IPS-15b (cell line): ENCODE data around the gene DIAPH2.

Source experiments
- H3K27me3 ChIP-seq: one replicate; pipeline ENCODE4 v1.6.1; 2013; ENCODE audit warnings: low read length; ENCODE audit not compliant: control insufficient read depth, insufficient read depth
- H3K36me3 ChIP-seq: one replicate; pipeline ENCODE4 v1.6.1; 2013; ENCODE audit warnings: low read length; ENCODE audit not compliant: control insufficient read depth, insufficient read depth
- H3K4me1 ChIP-seq: one replicate; pipeline ENCODE4 v1.6.1; 2013; ENCODE audit warnings: mild to moderate bottlenecking, low read length; ENCODE audit not compliant: control insufficient read depth, insufficient read depth
- H3K4me3 ChIP-seq: one replicate; pipeline ENCODE4 v1.5.1; 2013; ENCODE audit warnings: low read depth, low read length
- H3K9ac ChIP-seq: one replicate; pipeline ENCODE4 v1.6.1; 2013; ENCODE audit warnings: low read depth, mild to moderate bottlenecking, low read length
- H3K9me3 ChIP-seq: one replicate; pipeline ENCODE4 v1.6.1; 2013; ENCODE audit warnings: mild to moderate bottlenecking, low read length; ENCODE audit not compliant: control insufficient read depth, insufficient read depth

DIAPH2 gene

DNA sequence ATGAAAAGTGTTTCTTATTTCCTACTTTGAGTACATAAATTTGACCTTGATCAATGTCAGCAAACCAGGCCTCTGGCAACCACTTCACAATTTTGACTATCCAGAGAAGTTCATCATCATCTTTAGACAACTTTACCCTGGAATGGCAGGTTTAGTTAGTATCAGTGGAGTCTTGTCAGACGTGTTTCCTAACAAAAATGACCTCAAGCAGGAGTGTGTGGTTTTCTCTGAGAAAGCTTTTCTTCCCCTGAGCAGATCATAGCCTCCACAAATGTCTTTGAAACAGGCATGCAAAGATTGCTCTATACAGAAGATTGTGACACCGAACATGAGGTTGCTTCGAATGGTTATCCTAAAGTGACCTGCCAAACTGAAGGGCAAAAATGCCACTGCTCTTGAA lies 841.3 kb downstream of the DIAPH2 start:
- Histone ChIP-seq H3K9me3 (no peaks in the 10 kb centered on the region), H3K4me1 (no peaks in the 10 kb centered on the region), H3K9ac (no peak overlapping the region), H3K27me3 (no peaks in the 10 kb centered on the region), H3K36me3 (no peaks in the 10 kb centered on the region), H3K4me3 (no peak overlapping the region)

DNA sequence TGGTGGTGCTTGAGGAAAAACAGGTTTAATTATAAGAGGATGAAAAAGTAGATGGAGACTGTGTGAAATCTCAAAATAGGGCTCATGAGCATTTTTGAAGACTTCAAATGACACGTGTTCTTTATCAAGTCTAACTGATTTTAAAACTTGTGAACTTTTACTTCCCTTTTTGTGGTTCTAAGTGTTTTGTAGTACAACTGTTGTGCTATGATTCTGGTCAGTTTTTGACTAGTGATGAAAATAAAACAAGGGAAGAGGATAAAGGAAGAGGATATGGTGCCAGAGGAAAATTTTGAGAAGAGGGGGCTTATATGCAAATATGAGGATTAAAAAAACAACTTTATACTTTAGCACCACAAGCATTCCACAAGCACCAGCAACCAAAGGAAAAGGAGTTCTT lies 843.1 kb downstream of the DIAPH2 start:
- H3K9ac ChIP-seq = no peak overlapping the region
- no peaks in the 10 kb centered on the region for H3K27me3 ChIP-seq
- no peaks in the 10 kb centered on the region for H3K4me1 ChIP-seq
- no peaks in the 10 kb centered on the region for H3K36me3 ChIP-seq
- H3K4me3 ChIP-seq = no peak overlapping the region
- no peaks in the 10 kb centered on the region for H3K9me3 ChIP-seq

DNA sequence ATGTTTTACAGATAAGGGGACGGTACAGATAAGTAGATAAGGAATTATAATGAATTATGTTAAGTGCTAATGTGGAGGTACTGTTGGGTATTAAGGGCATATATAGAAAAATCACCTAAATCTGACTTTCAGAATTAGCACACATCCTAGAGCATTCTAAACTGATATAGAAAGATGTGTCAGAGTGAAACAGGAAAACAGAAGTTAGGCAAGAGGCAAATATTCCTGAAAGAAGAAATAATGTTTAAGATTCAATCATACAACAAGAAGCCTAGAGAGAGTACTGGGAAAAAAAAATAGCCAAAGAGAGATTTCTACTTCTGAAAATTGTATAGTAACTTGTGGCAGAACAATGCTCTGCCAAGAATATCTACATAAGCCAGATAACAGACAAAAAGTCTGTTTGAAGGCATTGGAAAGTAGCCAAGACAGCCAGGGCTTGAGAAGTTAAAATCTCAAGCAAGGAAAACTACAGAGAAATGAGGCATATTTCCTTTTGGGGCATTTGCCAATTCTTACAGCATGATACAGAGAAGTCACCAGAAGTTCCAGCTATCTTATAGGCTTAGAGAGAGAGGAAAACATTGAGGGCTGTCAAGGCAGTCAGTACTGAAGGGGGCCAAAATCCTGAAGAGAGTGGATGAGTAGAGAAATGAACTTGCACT lies 845.0 kb downstream of the DIAPH2 start:
- Histone ChIP-seq H3K4me3 (no peak overlapping the region), H3K27me3 (no peaks in the 10 kb centered on the region), H3K36me3 (no peaks in the 10 kb centered on the region), H3K9ac (no peak overlapping the region), H3K4me1 (no peaks in the 10 kb centered on the region), H3K9me3 (no peaks in the 10 kb centered on the region)

- H3K4me1 ChIP-seq = no peaks in the 10 kb centered on the region
- H3K9ac ChIP-seq = no peak overlapping the region
- no peaks in the 10 kb centered on the region for H3K9me3 ChIP-seq
- no peak overlapping the region for H3K4me3 ChIP-seq
- no peaks in the 10 kb centered on the region for H3K27me3 ChIP-seq
- no peaks in the 10 kb centered on the region for H3K36me3 ChIP-seq
Observed at GRCh38 chrX:97531825-97532224, 847.2 kb downstream of the DIAPH2 start.

- no peaks in the 10 kb centered on the region for H3K27me3 ChIP-seq
- H3K4me1 ChIP-seq = no peaks in the 10 kb centered on the region
Observed at GRCh38 chrX:97538745-97539144, 854.1 kb downstream of the DIAPH2 start.

DNA sequence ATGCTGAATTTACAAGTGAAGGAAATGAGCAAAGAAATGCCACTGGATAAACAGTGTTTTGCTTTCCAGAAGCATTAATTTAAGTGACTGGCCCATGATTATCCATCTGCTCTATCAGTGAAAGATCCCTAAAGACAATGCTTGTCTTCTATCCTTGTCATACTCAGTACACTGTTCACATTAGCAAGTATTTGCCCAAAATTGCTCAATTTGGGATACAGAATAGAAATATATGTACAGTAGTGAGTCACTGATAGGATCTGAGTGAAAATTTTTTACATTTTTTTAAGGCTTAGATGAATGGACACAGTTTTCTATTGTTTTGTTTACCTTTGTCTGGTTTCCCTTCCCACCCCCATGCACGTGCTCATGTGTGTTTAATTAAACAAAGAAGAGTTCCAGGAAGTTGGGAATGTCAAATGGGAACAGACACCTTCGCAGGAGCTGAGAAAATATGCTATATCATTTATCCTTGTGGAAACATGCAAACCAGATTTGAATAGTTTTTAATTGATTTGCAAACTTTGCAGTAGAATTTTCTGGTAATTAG lies 855.4 kb downstream of the DIAPH2 start:
- H3K36me3 ChIP-seq = no peaks in the 10 kb centered on the region
- H3K9me3 ChIP-seq = no peaks in the 10 kb centered on the region
- no peaks in the 10 kb centered on the region for H3K4me1 ChIP-seq
- no peak overlapping the region for H3K4me3 ChIP-seq
- H3K9ac ChIP-seq = no peak overlapping the region
- H3K27me3 ChIP-seq = no peaks in the 10 kb centered on the region

More at GRCh38 chrX:97538745-97539144, 854.1 kb downstream of the DIAPH2 start:
- H3K4me3 ChIP-seq = no peak overlapping the region
- no peak overlapping the region for H3K9ac ChIP-seq
- no peaks in the 10 kb centered on the region for H3K9me3 ChIP-seq
- no peaks in the 10 kb centered on the region for H3K36me3 ChIP-seq

DNA sequence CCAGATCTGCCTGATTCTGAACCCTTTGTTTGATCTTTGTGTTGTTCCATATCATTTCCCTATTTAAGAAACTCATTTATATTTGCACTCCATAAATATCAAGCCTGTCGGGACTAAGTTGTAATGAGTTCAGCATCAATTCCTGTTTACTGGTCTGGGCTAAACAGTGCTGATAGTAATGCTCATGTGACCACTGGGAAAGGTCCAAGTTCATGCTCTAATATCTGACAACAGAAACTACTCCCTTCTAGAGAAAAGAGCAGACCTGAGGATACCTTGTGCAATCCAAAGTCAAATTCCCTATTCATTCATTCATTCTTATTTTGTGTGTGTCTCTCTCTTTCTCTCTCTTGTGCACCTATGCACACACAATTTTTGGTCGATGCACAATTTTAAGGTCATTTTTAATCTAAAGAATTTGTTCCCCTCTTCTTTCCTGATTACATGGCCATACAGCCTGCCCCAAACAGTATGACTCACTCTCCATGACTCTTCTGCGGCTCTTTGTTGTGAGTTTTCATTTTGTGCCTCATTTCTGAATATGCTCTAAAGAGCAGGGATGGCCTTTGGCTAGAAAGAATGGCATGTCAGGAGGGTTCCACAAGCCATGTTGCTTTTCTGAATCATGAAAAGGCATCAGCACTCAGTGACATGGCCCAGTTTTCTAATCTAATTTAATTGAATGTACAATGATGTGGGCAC lies 863.4 kb downstream of the DIAPH2 start:
- Histone ChIP-seq H3K9ac (no peak overlapping the region), H3K27me3 (no peaks in the 10 kb centered on the region), H3K9me3 (no peaks in the 10 kb centered on the region), H3K36me3 (no peaks in the 10 kb centered on the region), H3K4me3 (no peak overlapping the region), H3K4me1 (no peaks in the 10 kb centered on the region)

DNA sequence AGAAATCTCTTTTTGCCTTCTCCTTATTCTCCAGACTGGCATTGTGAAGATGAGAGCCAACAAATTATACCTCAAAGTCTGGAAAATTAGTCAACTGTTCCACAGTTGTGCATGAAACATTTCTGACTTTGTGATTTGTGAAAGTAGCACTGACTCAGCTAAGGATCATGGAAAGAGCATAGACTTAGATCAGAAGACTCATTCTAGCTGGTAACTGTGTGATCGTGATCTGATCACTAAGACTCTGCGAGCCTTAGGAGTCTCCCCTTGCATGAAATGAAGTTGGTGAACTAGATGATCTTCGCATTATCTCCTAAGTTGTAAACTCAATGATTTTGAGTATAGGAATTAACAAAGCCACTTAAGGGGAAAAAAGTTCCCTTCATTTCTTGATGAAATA lies 867.2 kb downstream of the DIAPH2 start:
- Histone ChIP-seq H3K36me3 (no peaks in the 10 kb centered on the region), H3K4me3 (no peak overlapping the region), H3K4me1 (peaks cover 4% of the 10 kb centered on the region), H3K9me3 (no peaks in the 10 kb centered on the region), H3K27me3 (no peaks in the 10 kb centered on the region), H3K9ac (no peak overlapping the region)

GRCh38 chrX:97553833-97554232 lies 869.2 kb downstream of the DIAPH2 start:
- H3K9me3 ChIP-seq = no peaks in the 10 kb centered on the region
- no peak overlapping the region for H3K4me3 ChIP-seq
- H3K9ac ChIP-seq = no peak overlapping the region
- no peaks in the 10 kb centered on the region for H3K36me3 ChIP-seq
- H3K27me3 ChIP-seq = no peaks in the 10 kb centered on the region
- peaks cover 4% of the 10 kb centered on the region for H3K4me1 ChIP-seq

- Histone ChIP-seq H3K36me3 (no peaks in the 10 kb centered on the region), H3K27me3 (no peaks in the 10 kb centered on the region), H3K9ac (no peak overlapping the region), H3K4me1 (peaks cover 4% of the 10 kb centered on the region), H3K4me3 (no peak overlapping the region), H3K9me3 (no peaks in the 10 kb centered on the region)
Observed at GRCh38 chrX:97556359-97556758, 871.7 kb downstream of the DIAPH2 start.

DNA sequence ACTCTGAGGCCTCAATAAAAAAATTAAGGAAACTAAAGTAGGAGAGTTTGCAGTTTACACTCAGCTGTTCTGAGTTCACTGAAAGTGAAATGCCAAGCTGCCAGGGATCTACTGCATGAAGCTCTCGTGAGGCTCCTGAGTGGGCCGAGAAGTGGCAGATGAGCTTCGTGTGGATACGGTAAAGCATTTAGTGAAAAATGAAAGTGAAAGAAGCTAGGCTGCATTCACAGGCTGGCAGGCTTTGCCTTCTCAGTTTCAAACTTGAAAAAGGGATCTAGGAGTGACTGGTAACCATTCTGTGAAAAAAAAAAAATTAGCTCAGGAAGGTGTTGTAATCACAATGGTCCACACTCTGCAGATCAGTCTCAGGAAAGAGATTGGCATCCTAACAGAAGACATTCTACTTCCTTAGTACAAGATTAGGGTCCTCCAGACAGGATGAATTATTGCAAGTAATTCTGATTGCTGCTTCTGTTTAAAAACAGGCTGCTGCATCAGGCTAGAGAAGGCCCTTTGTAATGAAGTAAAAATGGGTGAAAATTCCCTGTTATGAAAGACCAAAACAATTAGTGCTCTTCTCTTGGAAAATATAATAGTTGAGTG lies 879.0 kb downstream of the DIAPH2 start:
- Histone ChIP-seq H3K27me3 (no peaks in the 10 kb centered on the region), H3K36me3 (no peaks in the 10 kb centered on the region), H3K4me1 (no peaks in the 10 kb centered on the region), H3K4me3 (no peak overlapping the region), H3K9ac (no peak overlapping the region), H3K9me3 (no peaks in the 10 kb centered on the region)

- H3K9me3 ChIP-seq = no peaks in the 10 kb centered on the region
- no peaks in the 10 kb centered on the region for H3K4me1 ChIP-seq
- no peak overlapping the region for H3K9ac ChIP-seq
- no peak overlapping the region for H3K4me3 ChIP-seq
- no peaks in the 10 kb centered on the region for H3K27me3 ChIP-seq
- no peaks in the 10 kb centered on the region for H3K36me3 ChIP-seq
Observed at GRCh38 chrX:97564496-97564895, 879.9 kb downstream of the DIAPH2 start.
